ENCODE data around the gene MCM9.
"Not testable (repeated sequence)": the region's sequence is repeated elsewhere in the genome, so short reads cannot be mapped to it uniquely, and the experiment has no call there.

- not testable (repeated sequence) for TF ChIP-seq EZH2phosphoT487 (IDR thresholded peaks at IDR 0.05; ENCODE audit: low read depth, severe bottlenecking, unreplicated experiment); CTCF (IDR thresholded peaks at IDR 0.05; ENCODE audit: poor library complexity)
Measured at GRCh38 chr6:118765316-118765715, 169.6 kb downstream of the MCM9 start.
